PC-9 (cell line): Measurements from ENCODE around the gene LAYN. TPM values are rescaled to one million over a fixed set of nuclear protein-coding genes. Genes with fewer than 3 reads are reported as not detected.

Experiments
- BruUV-seq: library from RNA; stranded (reverse); fragments of 400-500 nt; replicated peaks from 2 replicates; lab custom pipeline; 2021; lab: Mats Ljungman, UMichigan
- CTCF ChIA-PET: fragments of 300-600 bp; sonication (Branson Sonifier 250); formaldehyde crosslinking; loops from one replicate; lab custom pipeline; 2022; ENCODE audit warnings: antibody characterized with exemption; lab: Charles Lee
- POLR2A ChIA-PET: fragments of 300-600 bp; sonication (Branson Sonifier 250); formaldehyde crosslinking; loops from one replicate; lab custom pipeline; 2022; ENCODE audit warnings: antibody characterized with exemption; ENCODE audit not compliant: unreplicated experiment; lab: Charles Lee
- DNase-seq, 2 experiments: peaks; one replicate each; pipeline versions ENCODE4 v3.0.0 to v3.0.0-alpha.2; 2015 to 2022; ENCODE audit warnings: mixed read lengths in 1 of 2
- H2AFZ ChIP-seq: fragments of 200-600 bp; sonication (generic); 2 replicates; pipeline ENCODE4 v1.8.1; 2017; ENCODE audit warnings: antibody characterized with exemption
- H3F3A ChIP-seq: fragments of 200-600 bp; sonication (generic); 2 replicates; pipeline ENCODE4 v1.8.1; 2017; ENCODE audit warnings: antibody characterized with exemption, mild to moderate bottlenecking, low read depth; ENCODE audit not compliant: insufficient read depth
- H3K27ac ChIP-seq: fragments of 200-600 bp; sonication (generic); 2 replicates; pipeline ENCODE4 v1.6.1; 2016; ENCODE audit warnings: mixed run types
- H3K27me3 ChIP-seq: fragments of 200-600 bp; sonication (generic); 2 replicates; pipeline ENCODE4 v1.6.1; 2016; ENCODE audit warnings: low read depth, mixed run types; ENCODE audit not compliant: insufficient read depth
- H3K36me3 ChIP-seq: fragments of 200-600 bp; sonication (generic); 2 replicates; pipeline ENCODE4 v1.6.1; 2016; ENCODE audit warnings: low read depth, mixed run types
- H3K4me1 ChIP-seq: fragments of 200-600 bp; sonication (generic); replicated peaks from 2 replicates; pipeline ENCODE4 v1.6.1; 2016; ENCODE audit warnings: mixed run types; ENCODE audit not compliant: insufficient read depth
- H3K4me2 ChIP-seq: fragments of 200-600 bp; sonication (generic); 2 replicates; pipeline ENCODE4 v1.6.1; 2017; ENCODE audit warnings: mixed run types
- H3K4me3 ChIP-seq: fragments of 200-600 bp; sonication (generic); 2 replicates; pipeline ENCODE4 v1.6.1; 2016; ENCODE audit warnings: mixed run types
- H3K79me2 ChIP-seq: fragments of 200-600 bp; sonication (generic); 2 replicates; pipeline ENCODE4 v1.6.1; 2017; ENCODE audit warnings: low read depth, mixed run types
- H3K9me2 ChIP-seq: fragments of 200-600 bp; sonication (generic); 2 replicates; pipeline ENCODE4 v1.8.1; 2017; ENCODE audit warnings: mild to moderate bottlenecking; ENCODE audit not compliant: insufficient read depth
- H3K9me3 ChIP-seq: fragments of 200-600 bp; sonication (generic); 2 replicates; pipeline ENCODE4 v1.8.1; 2016; ENCODE audit warnings: low read depth; ENCODE audit not compliant: insufficient read depth
- H4K20me1 ChIP-seq: fragments of 200-600 bp; sonication (generic); 2 replicates; pipeline ENCODE4 v1.8.1; 2017; ENCODE audit not compliant: insufficient read depth
- EZH2 ChIP-seq: fragments of 200-600 bp; sonication (generic); IDR thresholded peaks from 2 replicates; pipeline ENCODE4 v1.8.0; 2017; ENCODE audit warnings: antibody characterized with exemption, low read depth
- intact Hi-C: fragments of 100-400 bp; cut with micrococcal nuclease; formaldehyde crosslinking; loops from one replicate; pipeline ENCODE4 v1.10.0; 2022; ENCODE audit not compliant: unreplicated experiment
- total RNA-seq: library from RNA; stranded (reverse); gene quantifications from 2 replicates; pipeline ENCODE4 v1.2.3, GENCODE V29; 2021
- TF ChIP-seq, protein P1 (sequence below): fragments of 200-600 bp; sonication (generic); conservative IDR thresholded peaks from 2 replicates; pipeline ENCODE4 v1.6.1; 2017; ENCODE audit warnings: mixed run types, antibody characterized with exemption, mild to moderate bottlenecking, moderate library complexity

The LAYN gene
- total RNA-seq, 1 experiment from 2014 or later: 19.9 TPM

DNA sequence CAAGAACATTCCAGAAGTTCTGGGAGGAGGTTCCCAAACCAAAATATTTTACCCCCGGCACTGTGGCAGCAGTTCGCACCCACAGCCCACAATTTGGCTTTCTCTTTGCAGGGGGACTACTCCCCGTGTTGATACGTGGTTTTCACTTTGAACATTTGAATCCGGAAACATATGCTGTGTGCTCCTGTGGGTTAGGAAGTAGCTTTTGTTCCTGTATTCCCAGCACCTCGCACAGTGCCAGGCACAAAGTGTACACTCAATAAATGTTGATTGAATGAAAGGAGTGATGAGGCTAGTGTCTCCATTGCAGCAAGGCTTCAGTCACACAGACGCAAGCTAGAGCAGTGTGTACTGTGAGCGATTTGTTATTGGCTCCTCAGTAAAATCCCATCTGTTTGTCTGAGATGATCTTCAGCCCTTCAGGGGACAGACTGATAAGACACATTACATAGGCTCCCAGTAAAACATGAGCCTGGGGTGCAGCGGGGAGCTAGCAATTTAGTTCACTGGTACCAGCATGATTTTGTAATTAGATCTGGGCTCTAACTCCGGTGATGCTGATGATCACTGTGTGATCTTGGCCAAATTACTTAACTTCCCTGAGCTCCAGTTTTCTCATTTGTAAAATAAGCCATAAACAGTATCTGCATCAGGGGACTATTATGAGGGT is 2.2 kb downstream of the LAYN start:
- no peak overlapping the region for H3K4me3 ChIP-seq
- H4K20me1 ChIP-seq: no peaks in the 10 kb centered on the region
- intact Hi-C loops: no loop called here
- no peaks in the 10 kb centered on the region for H3K27me3 ChIP-seq
- peaks cover 10% of the 10 kb centered on the region; the same call in 1 of the 2 replicates for H3K9me3 ChIP-seq
- ChIA-PET CTCF (interaction anchor here (0.5 kb wide), 1 partner anchor 244 kb away, joined by 3 read pairs; no protein-coding TSS in a partner anchor), POLR2A (interaction anchor here (0.6 to 0.7 kb wide), 2 partner anchors 25 to 541 kb away, joined by 3 to 4 read pairs; no protein-coding TSS in a partner anchor)
- no peaks in the 10 kb centered on the region for H3K36me3 ChIP-seq
- H3K9me2 ChIP-seq: 0 out of 2 replicates have a peak, but pooled peaks cover 6% of the 10 kb centered on the region
- no peak for TF ChIP-seq EZH2
- TF ChIP-seq, protein P1, sequence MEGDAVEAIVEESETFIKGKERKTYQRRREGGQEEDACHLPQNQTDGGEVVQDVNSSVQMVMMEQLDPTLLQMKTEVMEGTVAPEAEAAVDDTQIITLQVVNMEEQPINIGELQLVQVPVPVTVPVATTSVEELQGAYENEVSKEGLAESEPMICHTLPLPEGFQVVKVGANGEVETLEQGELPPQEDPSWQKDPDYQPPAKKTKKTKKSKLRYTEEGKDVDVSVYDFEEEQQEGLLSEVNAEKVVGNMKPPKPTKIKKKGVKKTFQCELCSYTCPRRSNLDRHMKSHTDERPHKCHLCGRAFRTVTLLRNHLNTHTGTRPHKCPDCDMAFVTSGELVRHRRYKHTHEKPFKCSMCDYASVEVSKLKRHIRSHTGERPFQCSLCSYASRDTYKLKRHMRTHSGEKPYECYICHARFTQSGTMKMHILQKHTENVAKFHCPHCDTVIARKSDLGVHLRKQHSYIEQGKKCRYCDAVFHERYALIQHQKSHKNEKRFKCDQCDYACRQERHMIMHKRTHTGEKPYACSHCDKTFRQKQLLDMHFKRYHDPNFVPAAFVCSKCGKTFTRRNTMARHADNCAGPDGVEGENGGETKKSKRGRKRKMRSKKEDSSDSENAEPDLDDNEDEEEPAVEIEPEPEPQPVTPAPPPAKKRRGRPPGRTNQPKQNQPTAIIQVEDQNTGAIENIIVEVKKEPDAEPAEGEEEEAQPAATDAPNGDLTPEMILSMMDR: no peak
- H3K79me2 ChIP-seq: no peaks in the 10 kb centered on the region
- no peak overlapping the region for H3K27ac ChIP-seq
- BruUV-seq: no TSS peak
- peaks cover 22% of the 10 kb centered on the region for H3K4me1 ChIP-seq
- H3K4me2 ChIP-seq: no peak overlapping the region
- DNase-seq: peak in 1 of 2 experiments; percentile 8
- H2AFZ ChIP-seq: no peak overlapping the region
- H3F3A ChIP-seq: peaks cover 12% of the 10 kb centered on the region; the same call in 1 of the 2 replicates

DNA sequence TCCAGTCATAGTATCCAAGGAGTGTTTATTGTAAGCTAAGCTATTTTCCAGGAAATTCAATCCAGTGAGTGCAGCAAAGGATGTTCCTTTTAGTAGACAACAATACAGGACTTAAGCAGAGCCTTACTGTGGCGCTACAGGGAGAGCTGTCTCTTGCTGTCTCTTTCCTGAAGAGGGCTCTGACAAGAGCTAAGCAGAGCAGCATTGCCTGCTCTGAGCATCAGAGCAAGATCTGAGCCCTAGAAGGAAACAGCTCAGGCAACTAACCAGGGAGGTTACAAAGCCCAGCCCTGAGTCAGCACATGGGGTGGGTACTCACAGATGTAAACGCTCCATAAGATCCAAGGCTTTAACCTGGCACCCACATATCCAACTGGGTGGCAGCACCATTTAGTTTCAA is 8.0 kb downstream of the LAYN start:
- H3K79me2 ChIP-seq: no peaks in the 10 kb centered on the region
- ChIA-PET CTCF (no interaction called here), POLR2A (no interaction called here)
- intact Hi-C loops: no loop called here
- no peak overlapping the region for H3K27ac ChIP-seq
- no peaks in the 10 kb centered on the region for H4K20me1 ChIP-seq
- 0 out of 2 replicates have a peak, but pooled peaks cover 4% of the 10 kb centered on the region for H3K9me3 ChIP-seq
- H3K4me3 ChIP-seq: no peak overlapping the region
- no peaks in the 10 kb centered on the region for H3K27me3 ChIP-seq
- no peaks in the 10 kb centered on the region for H3F3A ChIP-seq
- TF ChIP-seq, protein P1: no peak
- no peak for TF ChIP-seq EZH2
- no peak for DNase-seq
- H3K9me2 ChIP-seq: 0 out of 2 replicates have a peak, but pooled peaks cover 6% of the 10 kb centered on the region
- H3K4me2 ChIP-seq: no peak overlapping the region
- peaks cover under 1% of the 10 kb centered on the region; the same call in 1 of the 2 replicates for H3K4me1 ChIP-seq
- H3K36me3 ChIP-seq: no peaks in the 10 kb centered on the region
- H2AFZ ChIP-seq: no peak overlapping the region
- BruUV-seq: no TSS peak

DNA sequence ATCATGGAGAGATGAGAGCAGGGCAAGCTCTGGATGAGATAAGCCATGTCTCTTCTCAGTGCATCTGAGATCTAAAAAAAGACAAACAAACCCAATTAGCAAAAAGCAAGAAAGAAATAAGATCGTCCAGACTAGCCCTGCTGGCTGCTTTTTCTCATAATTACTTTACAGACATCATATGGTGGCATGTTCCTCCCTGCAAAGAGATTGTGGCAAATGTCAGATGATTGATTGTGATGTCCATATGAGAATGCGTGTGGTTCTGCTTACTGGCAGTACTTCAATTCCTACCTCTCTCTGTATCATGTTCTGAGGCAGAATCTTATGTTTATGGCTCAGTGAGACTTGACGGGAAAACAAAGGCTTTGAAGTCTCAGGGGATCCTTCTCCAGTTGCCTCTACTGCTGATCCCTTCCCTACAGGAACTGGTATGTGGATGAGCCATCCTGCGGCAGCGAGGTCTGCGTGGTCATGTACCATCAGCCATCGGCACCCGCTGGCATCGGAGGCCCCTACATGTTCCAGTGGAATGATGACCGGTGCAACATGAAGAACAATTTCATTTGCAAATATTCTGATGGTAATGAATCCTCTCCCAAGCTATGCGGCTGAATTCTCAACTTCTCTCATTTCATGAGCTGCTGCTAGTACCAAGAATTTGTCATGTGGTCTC is 8.8 kb downstream of the LAYN start:
- H3K27me3 ChIP-seq: no peaks in the 10 kb centered on the region
- ChIA-PET CTCF (no interaction called here), POLR2A (no interaction called here)
- H3K36me3 ChIP-seq: no peaks in the 10 kb centered on the region
- H3F3A ChIP-seq: peaks cover 7% of the 10 kb centered on the region; the same call in 1 of the 2 replicates
- no peak overlapping the region for H2AFZ ChIP-seq
- H3K9me2 ChIP-seq: 0 out of 2 replicates have a peak, but pooled peaks cover 6% of the 10 kb centered on the region
- no TSS peak for BruUV-seq
- no peak overlapping the region for H3K4me2 ChIP-seq
- H3K9me3 ChIP-seq: 0 out of 2 replicates have a peak, but pooled peaks cover 4% of the 10 kb centered on the region
- H3K27ac ChIP-seq: no peak overlapping the region
- no peaks in the 10 kb centered on the region for H3K79me2 ChIP-seq
- H3K4me3 ChIP-seq: no peak overlapping the region
- intact Hi-C loops: no loop called here
- peaks cover 8% of the 10 kb centered on the region for H3K4me1 ChIP-seq
- no peaks in the 10 kb centered on the region for H4K20me1 ChIP-seq
- TF ChIP-seq, protein P1: no peak
- TF ChIP-seq EZH2: no peak
- no peak for DNase-seq
